Stimulated activated CD8-positive, alpha-beta memory T cell treated with anti-CD3 and anti-CD28 coated beads, Interleukin-15, amount 100 ng/mL, for 24 hours (primary cell): ENCODE measurements around the gene TEX26.

Experiments
- DNase-seq: peaks from one replicate; pipeline ENCODE4 v3.0.0-alpha.2; 2020; ENCODE audit warnings: low read depth

TEX26 gene

GRCh38 chr13:31012655-31013024 is 80.2 kb downstream of the TEX26 start:
- DNase-seq: no peak

- DNase-seq: no peak
Observed at GRCh38 chr13:31014456-31014855, 82.0 kb downstream of the TEX26 start.

DNA sequence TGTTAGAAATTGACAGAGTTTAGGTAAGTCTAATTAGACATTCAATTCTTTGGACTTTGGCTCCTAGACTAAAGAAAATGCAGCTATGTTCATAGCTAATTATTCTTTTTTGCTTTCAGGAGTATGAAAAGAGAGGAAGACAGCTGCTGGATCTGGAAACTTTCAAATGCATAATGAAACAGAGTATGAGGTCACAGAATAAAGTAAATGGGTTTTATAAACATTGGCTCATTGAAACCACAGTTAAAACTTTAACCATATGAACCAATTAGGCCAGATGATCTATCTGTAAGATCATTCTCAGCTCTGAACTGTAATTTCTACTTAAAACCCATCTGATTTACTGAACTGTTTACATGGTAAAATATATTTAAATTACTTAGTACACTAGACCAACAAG is 82.7 kb downstream of the TEX26 start:
- DNase-seq: no peak

- no peak for DNase-seq
Observed at GRCh38 chr13:31016342-31017325, 84.2 kb downstream of the TEX26 start.

DNA sequence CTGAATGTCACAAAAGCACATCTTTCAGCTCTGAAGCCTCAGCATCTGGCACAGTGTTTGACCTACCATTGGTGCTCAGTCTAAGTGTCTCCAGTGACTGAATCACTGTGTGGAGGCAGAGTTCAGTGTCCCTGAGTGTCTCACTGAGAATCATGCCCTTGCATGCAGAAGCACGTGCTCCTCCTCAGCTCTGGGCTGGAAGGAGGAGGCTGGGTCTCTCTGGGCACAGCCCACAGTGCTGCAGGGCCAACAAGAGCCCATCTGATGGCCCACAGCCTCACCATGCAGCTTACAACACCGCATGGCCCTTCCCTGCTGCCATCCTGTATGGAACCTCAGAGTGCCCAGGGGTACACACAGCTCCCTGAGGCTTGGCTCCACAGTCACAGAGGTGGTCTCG is 86.1 kb downstream of the TEX26 start:
- DNase-seq: no peak

GRCh38 chr13:31020996-31021395 is 88.5 kb downstream of the TEX26 start:
- DNase-seq: no peak

DNA sequence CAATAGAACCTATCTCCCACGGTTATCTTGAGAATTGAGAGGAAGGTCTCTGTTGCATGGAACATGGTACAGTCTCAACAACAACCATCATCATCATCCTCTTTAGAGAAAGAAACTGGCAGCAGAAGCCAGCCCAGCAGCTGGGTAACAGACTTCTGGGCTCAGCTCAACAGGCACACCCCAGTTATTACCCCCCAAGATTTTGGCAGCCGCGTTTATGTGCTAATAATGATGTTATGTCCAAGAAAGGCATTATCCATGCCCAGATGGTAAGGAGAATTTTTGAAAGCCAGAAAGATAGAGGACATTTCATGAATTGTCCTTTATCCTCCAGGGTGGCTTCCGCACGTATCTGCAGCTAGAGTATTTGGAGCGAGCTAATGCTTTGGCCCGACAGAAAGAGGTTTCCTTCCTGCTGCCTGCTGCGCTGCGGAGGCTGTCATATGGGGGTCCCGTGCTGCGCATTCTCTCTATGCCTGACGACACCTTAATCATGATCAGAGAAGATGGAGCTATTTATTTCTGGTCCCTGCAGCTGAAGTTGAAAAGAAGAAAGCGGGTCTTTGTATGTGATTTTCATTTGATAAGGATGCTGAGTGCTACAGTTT is 89.9 kb downstream of the TEX26 start:
- no peak for DNase-seq

- DNase-seq: no peak
Observed at GRCh38 chr13:31022928-31023530, 90.6 kb downstream of the TEX26 start.
